Measurements from ENCODE around the gene ARHGAP23.

ARHGAP23 gene

GRCh38 chr17:38456031-38456815 is 28.0 kb downstream of the ARHGAP23 start:
- Histone ChIP-seq H2AFZ (ENCODE audit: low read depth, low read length) (no peak overlapping the region), H3K27ac (ENCODE audit: low read length) (peak overlapping the region; percentile 56), H3K4me2 (ENCODE audit: insufficient read depth, low read length) (no peak overlapping the region), H4K20me1 (ENCODE audit: insufficient read depth, low read length) (peaks cover 90% of the 10 kb centered on the region), H3K4me1 (ENCODE audit: insufficient read depth, low read length) (peaks cover 44% of the 10 kb centered on the region), H3K36me3 (ENCODE audit: insufficient read depth, low read length) (peaks cover 41% of the 10 kb centered on the region), H3K9me3 (ENCODE audit: insufficient read depth, low read length, severe bottlenecking) (no peaks in the 10 kb centered on the region), H3K27me3 (ENCODE audit: insufficient read depth, low read length, poor library complexity) (no peaks in the 10 kb centered on the region), H3K79me2 (ENCODE audit: insufficient read depth, low read length) (peaks cover 79% of the 10 kb centered on the region), H3K9ac (ENCODE audit: low read depth, low read length) (no peak overlapping the region), H3K4me3 (ENCODE audit: low read depth in 1 of 2, low read length in 2 of 2) (no peak overlapping the region)
- DNase-seq, result no peak
- TF ChIP-seq EZH2 (IDR thresholded peaks at IDR 0.05; ENCODE audit: borderline replicate concordance, low read depth, low read length, severe bottlenecking), result no peak
- peak; percentile 27 for TF ChIP-seq CTCF (IDR thresholded peaks at IDR 0.05; ENCODE audit: borderline replicate concordance, extremely low read depth, low read length, poor library complexity, severe bottlenecking)
- ATAC-seq (ENCODE audit: insufficient read depth, low read depth), result no peak

- Histone ChIP-seq H2AFZ (ENCODE audit: low read depth, low read length) (no peak overlapping the region), H3K9ac (ENCODE audit: low read depth, low read length) (no peak overlapping the region), H3K4me1 (ENCODE audit: insufficient read depth, low read length) (peaks cover 29% of the 10 kb centered on the region), H3K4me2 (ENCODE audit: insufficient read depth, low read length) (no peak overlapping the region), H3K9me3 (ENCODE audit: insufficient read depth, low read length, severe bottlenecking) (no peaks in the 10 kb centered on the region), H3K4me3 (ENCODE audit: low read depth in 1 of 2, low read length in 2 of 2) (no peak overlapping the region), H3K36me3 (ENCODE audit: insufficient read depth, low read length) (peaks cover 51% of the 10 kb centered on the region), H3K79me2 (ENCODE audit: insufficient read depth, low read length) (peaks cover 63% of the 10 kb centered on the region), H4K20me1 (ENCODE audit: insufficient read depth, low read length) (peaks cover 82% of the 10 kb centered on the region), H3K27me3 (ENCODE audit: insufficient read depth, low read length, poor library complexity) (no peaks in the 10 kb centered on the region), H3K27ac (ENCODE audit: low read length) (peak overlapping the region; percentile 2; the same call in 1 of the 2 replicates)
- TF ChIP-seq CTCF (IDR thresholded peaks at IDR 0.05; ENCODE audit: borderline replicate concordance, extremely low read depth, low read length, poor library complexity, severe bottlenecking), result no peak
- DNase-seq (no peak), ATAC-seq (ENCODE audit: insufficient read depth, low read depth) (no peak)
Measured at GRCh38 chr17:38457577-38458371, 29.5 kb downstream of the ARHGAP23 start.

- no peak for DNase-seq
- Histone ChIP-seq H2AFZ (ENCODE audit: low read depth, low read length) (no peak overlapping the region), H3K36me3 (ENCODE audit: insufficient read depth, low read length) (peaks cover 58% of the 10 kb centered on the region), H4K20me1 (ENCODE audit: insufficient read depth, low read length) (peaks cover 75% of the 10 kb centered on the region), H3K4me3 (ENCODE audit: low read depth in 1 of 2, low read length in 2 of 2) (no peak overlapping the region), H3K27me3 (ENCODE audit: insufficient read depth, low read length, poor library complexity) (no peaks in the 10 kb centered on the region), H3K27ac (ENCODE audit: low read length) (no peak overlapping the region), H3K9ac (ENCODE audit: low read depth, low read length) (no peak overlapping the region), H3K9me3 (ENCODE audit: insufficient read depth, low read length, severe bottlenecking) (no peaks in the 10 kb centered on the region), H3K79me2 (ENCODE audit: insufficient read depth, low read length) (peaks cover 56% of the 10 kb centered on the region), H3K4me2 (ENCODE audit: insufficient read depth, low read length) (no peak overlapping the region), H3K4me1 (ENCODE audit: insufficient read depth, low read length) (peaks cover 22% of the 10 kb centered on the region)
- ATAC-seq (ENCODE audit: insufficient read depth, low read depth), result no peak
- no peak for TF ChIP-seq CTCF (IDR thresholded peaks at IDR 0.05; ENCODE audit: borderline replicate concordance, extremely low read depth, low read length, poor library complexity, severe bottlenecking)
- TF ChIP-seq EZH2 (IDR thresholded peaks at IDR 0.05; ENCODE audit: borderline replicate concordance, low read depth, low read length, severe bottlenecking), result no peak
Measured at GRCh38 chr17:38458521-38458920, 30.3 kb downstream of the ARHGAP23 start.

All from DND-41 (cell line).